Esophagus squamous epithelium (tissue), 5 donors: Measurements from ENCODE around the gene ZNF750. TPM values are rescaled to one million over a fixed set of nuclear protein-coding genes. Genes with fewer than 3 reads are reported as not detected.

Source experiments
- DNase-seq: peaks from one replicate; lab custom pipeline; 2025; lab: John Stamatoyannopoulos, UW
- H3K27ac ChIP-seq, 4 donors: fragments of 200-600 bp; sonication (generic); one replicate each; pipeline ENCODE4 v1.5.1; 2016 to 2019; ENCODE audit warnings: mild to moderate bottlenecking in 1 of 4
- H3K27me3 ChIP-seq, 4 donors: fragments of 200-600 bp; sonication (generic); 1 replicate in 3 of 4; 2 replicates in 1 of 4; pipeline versions ENCODE4 v1.5.1 to v1.6.0; 2017 to 2021; ENCODE audit warnings: antibody characterized with exemption in 1 of 4
- H3K36me3 ChIP-seq, 3 donors: fragments of 200-600 bp; sonication (generic); one replicate each; pipeline ENCODE4 v1.5.1; 2016 to 2019
- H3K4me1 ChIP-seq, 3 donors: fragments of 200-600 bp; sonication (generic); one replicate each; pipeline ENCODE4 v1.5.1; 2017 to 2019
- H3K4me3 ChIP-seq, 4 donors: fragments of 200-600 bp; sonication (generic); 1 replicate in 3 of 4; 2 replicates in 1 of 4; pipeline ENCODE4 v1.5.1; 2016 to 2019; ENCODE audit warnings: mild to moderate bottlenecking in 2 of 4, moderate library complexity in 1 of 4
- H3K9me3 ChIP-seq, 3 donors: fragments of 200-600 bp; sonication (generic); one replicate each; pipeline ENCODE4 v1.5.1; 2016 to 2019
- POLR2A ChIP-seq, 4 donors: fragments of 450-650 bp; IDR thresholded peaks; one replicate each; pipeline ENCODE4 v1.6.1; 2017; ENCODE audit warnings: antibody characterized with exemption in 4 of 4, mild to moderate bottlenecking in 4 of 4, moderate library complexity in 3 of 4
- WGBS, 2 donors: methylation state at CpG; one replicate each; pipeline ENCODE4 v1.1.5; 2018; 5-methylcytosine and 5-hydroxymethylcytosine counted together
- intact Hi-C: fragments of 100-400 bp; cut with DNase I; formaldehyde crosslinking; loops from one replicate; pipeline ENCODE4 v1.15.0; 2022
- total RNA-seq, 4 donors: library from RNA; depleted of rRNA; stranded (reverse); fragments of >200 nt; gene quantifications; one replicate each; pipeline ENCODE4 v1.1.0, GENCODE V29; 2016
- TF ChIP-seq, protein P1 (sequence below), 6 experiments: fragments of 450-650 bp in 4 of 6; fragments of 200-600 bp in 2 of 6; sonication (generic) in 2 of 6; IDR thresholded peaks; one replicate each; pipeline ENCODE4 v1.5.1; 2016 to 2019; ENCODE audit warnings: antibody characterized with exemption in 6 of 6, mild to moderate bottlenecking in 4 of 6, moderate library complexity in 4 of 6
- donor health status: DM: yes; HTN: yes; CAD: no.

ZNF750 gene
- 100 to 1,000 TPM in 2 of 4 donors, 10 to 100 TPM in 2; 55.4 to 253 (median 96.8) TPM for total RNA-seq

DNA sequence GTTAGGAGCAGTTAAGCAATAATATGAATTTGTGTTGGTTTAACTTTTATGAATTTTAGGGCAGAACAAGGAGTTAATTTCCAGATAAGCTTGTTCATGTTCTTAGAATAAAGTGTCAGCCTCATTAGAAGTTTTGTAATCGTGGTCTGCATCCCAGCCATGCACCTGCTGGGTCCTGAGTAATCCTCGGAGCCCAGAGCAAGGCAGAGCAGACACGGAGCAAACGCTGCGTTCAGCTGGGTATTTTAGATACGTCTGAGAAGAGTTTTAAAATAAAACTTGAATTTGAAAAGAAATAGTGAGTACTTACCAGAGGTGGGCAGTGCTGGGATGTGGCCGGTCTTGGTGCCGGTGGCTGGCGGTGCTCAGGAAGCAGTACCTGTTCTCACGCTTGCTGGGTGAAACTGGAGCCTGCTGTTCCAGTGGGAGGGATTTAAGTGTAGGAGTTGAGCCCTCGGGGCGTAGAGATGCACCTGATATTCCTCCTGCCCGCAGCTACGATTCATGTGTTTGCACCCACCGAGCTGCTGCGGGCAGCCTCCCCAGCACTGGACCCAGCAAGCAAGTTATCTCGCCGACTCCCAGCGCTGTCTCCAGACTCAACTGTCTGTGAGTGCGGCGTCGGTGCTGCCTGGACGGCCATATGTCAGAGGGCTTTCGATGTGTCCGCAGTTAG, at the start of gene ZNF750:
TSS of gene ZNF750 (minus strand) at position 406 of the 676 bp plus-strand sequence. CDS start 7,568 bp downstream, outside the sequence.
- H3K9me3 ChIP-seq, result no peaks in the 10 kb centered on the region
- no peak for DNase-seq
- H3K4me1 ChIP-seq, result peaks cover 3 to 53% (median 7%) of the 10 kb centered on the region in 3 donors
- no peaks in the 10 kb centered on the region for H3K27me3 ChIP-seq
- intact Hi-C loops, result loop anchor here (5.0 kb wide), 2 partner anchors 38 to 47 kb away; no protein-coding TSS in a partner anchor
- WGBS, 2 donors, result 57 to 69% methylated on average over 19 to 25 of the region's 25 CpGs
- H3K36me3 ChIP-seq, result peaks cover 0 to 12% (median 0%) of the 10 kb centered on the region in 3 donors
- peak within 1 kb of the TSS; percentile 88 to 93 (median 90) for H3K27ac ChIP-seq
- peak within 1 kb of the TSS; percentile 37 to 57 (median 51) for H3K4me3 ChIP-seq
- TF ChIP-seq POLR2A (IDR thresholded peaks at IDR 0.05), result peak in 2 of 4 donors; percentile 62 to 68
- TF ChIP-seq, protein P1, sequence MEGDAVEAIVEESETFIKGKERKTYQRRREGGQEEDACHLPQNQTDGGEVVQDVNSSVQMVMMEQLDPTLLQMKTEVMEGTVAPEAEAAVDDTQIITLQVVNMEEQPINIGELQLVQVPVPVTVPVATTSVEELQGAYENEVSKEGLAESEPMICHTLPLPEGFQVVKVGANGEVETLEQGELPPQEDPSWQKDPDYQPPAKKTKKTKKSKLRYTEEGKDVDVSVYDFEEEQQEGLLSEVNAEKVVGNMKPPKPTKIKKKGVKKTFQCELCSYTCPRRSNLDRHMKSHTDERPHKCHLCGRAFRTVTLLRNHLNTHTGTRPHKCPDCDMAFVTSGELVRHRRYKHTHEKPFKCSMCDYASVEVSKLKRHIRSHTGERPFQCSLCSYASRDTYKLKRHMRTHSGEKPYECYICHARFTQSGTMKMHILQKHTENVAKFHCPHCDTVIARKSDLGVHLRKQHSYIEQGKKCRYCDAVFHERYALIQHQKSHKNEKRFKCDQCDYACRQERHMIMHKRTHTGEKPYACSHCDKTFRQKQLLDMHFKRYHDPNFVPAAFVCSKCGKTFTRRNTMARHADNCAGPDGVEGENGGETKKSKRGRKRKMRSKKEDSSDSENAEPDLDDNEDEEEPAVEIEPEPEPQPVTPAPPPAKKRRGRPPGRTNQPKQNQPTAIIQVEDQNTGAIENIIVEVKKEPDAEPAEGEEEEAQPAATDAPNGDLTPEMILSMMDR (IDR thresholded peaks at IDR 0.05), result no peak

DNA sequence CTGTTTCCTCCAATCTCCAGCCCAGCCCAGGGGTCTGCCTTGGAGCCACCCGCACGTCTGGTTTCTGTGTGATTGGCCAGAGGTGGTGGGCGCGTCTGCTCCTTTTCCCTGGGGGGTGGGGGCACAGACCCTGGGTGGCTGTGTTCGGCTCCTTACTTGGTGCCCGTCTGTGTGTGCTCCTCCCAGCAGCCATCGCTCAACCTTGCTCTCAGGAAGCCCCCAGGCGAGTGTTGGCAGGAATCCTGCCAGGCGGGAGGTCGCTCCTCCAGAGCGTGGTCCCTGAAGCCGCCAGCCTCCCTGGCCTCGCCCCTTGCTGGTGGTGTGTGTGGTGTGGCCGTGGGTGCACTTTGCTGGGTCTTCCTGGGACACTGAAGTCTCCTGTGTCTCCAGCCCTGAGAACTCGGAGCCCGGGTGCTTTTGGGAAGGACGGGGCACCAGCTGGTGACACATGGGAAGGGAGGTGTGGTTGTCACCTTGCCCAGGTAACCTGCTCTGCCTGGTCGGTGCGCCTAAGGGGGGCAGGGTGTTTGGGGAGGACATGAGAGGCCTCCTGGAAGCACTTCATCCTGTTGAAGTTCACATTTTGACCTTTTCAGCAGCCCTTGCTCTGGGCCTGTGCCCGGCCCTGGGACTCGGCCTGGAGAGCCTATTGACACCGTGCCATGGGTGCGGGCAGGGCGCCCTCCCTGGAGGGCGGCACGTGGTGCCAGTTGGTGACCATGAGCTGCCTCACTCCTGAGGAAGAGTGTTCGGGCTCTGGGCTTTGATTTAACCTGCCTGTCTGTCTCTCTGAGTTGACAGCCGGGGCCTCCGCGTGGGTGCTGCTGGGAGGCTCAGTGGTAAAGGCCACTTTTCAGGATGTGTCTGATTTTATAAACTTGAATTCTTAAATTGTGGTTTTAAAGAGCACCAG, 49.0 kb upstream of the ZNF750 start:
- WGBS, 2 donors, result 76 to 90% methylated on average over 2 to 7 of the region's 30 CpGs
- peaks cover 30 to 83% (median 33%) of the 10 kb centered on the region in 3 donors for H3K4me1 ChIP-seq

DNA sequence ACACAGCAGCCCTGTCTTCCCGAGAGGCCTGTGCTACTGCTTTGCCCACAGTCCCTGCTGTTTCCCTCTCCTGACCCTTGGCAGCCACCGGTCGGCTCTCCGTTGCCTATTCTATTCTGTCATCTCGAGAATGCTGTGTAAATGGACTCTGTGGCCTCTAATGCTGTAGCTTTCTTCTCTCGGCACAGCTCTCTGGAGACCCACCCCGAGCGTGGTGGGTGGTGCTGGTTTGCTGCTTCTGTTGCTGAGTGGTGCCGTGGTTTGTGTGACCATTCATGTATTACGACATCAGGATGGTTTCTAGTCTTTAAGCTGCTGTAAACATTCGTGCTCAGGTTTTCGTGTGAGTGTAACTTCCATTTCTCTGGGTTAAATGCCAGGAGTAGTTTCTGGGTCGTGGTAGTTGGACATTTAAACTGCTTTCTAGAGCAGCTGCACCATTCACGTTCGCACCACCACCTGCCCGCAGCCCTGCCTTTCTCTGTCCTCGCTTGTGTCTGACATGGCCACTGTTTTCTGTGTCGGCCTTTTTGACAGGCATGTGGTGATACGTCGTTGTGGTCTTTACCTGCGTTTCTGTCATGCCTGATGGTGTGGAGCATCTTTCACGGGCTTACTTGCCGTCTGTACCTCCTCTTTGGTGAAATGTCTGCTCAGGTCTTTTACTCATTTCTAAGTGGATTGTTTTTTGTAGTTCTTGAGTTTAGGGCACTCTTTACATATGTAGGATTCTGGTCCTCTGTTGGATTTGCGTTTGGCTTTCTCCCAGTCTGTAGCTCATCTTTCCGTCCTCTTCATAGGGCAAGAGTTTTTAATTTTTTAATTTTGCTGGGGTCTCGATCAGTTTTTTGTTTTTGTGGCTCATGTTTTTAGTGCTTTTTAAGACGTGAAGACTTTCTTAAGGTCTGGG, 47.7 kb upstream of the ZNF750 start:
- WGBS, 2 donors, result 88 to 92% methylated on average over 24 to 27 of the region's 27 CpGs
- H3K27ac ChIP-seq, result peak overlapping the region in 2 of 4 donors; percentile 21 to 88
- H3K9me3 ChIP-seq, result no peaks in the 10 kb centered on the region
- DNase-seq, result no peak
- no peak for TF ChIP-seq POLR2A (IDR thresholded peaks at IDR 0.05)
- TF ChIP-seq, protein P1 (IDR thresholded peaks at IDR 0.05), result no peak
- peaks cover 24 to 82% (median 30%) of the 10 kb centered on the region in 3 donors for H3K4me1 ChIP-seq
- H3K4me3 ChIP-seq, result no peak overlapping the region
- peaks cover 0 to 54% (median 0%) of the 10 kb centered on the region in 3 donors for H3K36me3 ChIP-seq
- intact Hi-C loops, result no loop called here
- no peaks in the 10 kb centered on the region for H3K27me3 ChIP-seq

More for the DNA sequence above, 49.0 kb upstream of the ZNF750 start:
- Histone ChIP-seq H3K9me3 (no peaks in the 10 kb centered on the region), H3K4me3 (no peak overlapping the region), H3K27me3 (no peaks in the 10 kb centered on the region), H3K27ac (peak overlapping the region; percentile 86 to 95 (median 88)), H3K36me3 (peaks cover 0 to 47% (median 0%) of the 10 kb centered on the region in 3 donors)
- no peak for DNase-seq
- TF ChIP-seq POLR2A (IDR thresholded peaks at IDR 0.05), result no peak
- TF ChIP-seq, protein P1 (IDR thresholded peaks at IDR 0.05), result no peak
- intact Hi-C loops, result no loop called here

DNA sequence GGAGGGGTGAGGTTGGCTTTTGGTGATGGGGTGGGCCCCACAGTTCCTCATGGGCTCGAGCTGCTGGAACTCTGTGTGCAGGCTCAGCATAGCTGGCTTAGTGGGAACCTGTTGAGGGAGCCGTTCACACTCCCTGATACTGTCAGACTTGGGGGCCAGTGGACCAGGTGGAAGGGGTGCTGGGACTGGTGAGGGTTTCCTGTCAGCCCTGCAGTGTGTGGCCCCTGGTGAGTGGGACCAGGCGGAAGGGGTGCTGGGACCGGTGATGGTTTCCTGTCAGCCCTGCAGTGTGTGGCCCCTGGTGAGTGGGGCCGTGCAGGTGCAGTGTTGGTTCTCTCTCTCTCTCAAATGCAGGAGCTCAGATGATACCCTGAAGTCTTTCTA, 45.1 kb upstream of the ZNF750 start:
- Histone ChIP-seq H3K27ac (peak overlapping the region; percentile 42 to 77 (median 59)), H3K36me3 (peaks cover 0 to 30% (median 0%) of the 10 kb centered on the region in 3 donors), H3K4me3 (no peak overlapping the region), H3K27me3 (no peaks in the 10 kb centered on the region), H3K9me3 (no peaks in the 10 kb centered on the region), H3K4me1 (peaks cover 32 to 82% (median 38%) of the 10 kb centered on the region in 3 donors)
- WGBS, 2 donors, result 74 to 91% methylated on average over 2 to 5 of the region's 5 CpGs
- no peak for TF ChIP-seq POLR2A (IDR thresholded peaks at IDR 0.05)
- TF ChIP-seq, protein P1 (IDR thresholded peaks at IDR 0.05), result no peak
- intact Hi-C loops, result no loop called here
- DNase-seq, result no peak
